ENCODE results near the gene SLC38A8. TPM values are rescaled to one million over a fixed set of nuclear protein-coding genes. Genes with fewer than 3 reads are reported as not detected.

Gene SLC38A8
- total RNA-seq, 1 experiment from 2014 or later, result 0.35 TPM

GRCh38 chr16:83967091-83967490 lies 75.5 kb downstream of the SLC38A8 start:
- Mint-ChIP-seq H3K27me3 (ENCODE audit: low read depth) (peaks cover 13% of the 10 kb centered on the region), H3K4me1 (peaks cover 9 to 34% of the 10 kb centered on the region in 2 experiments), H3K27ac (no peak overlapping the region), H3K4me3 (peak overlapping the region in 1 of 2 experiments; percentile 48; a peak in 2 of 5 replicates), H3K36me3 (ENCODE audit: insufficient read depth in 1 of 3, low read depth in 3 of 3) (no peaks in the 10 kb centered on the region), H3K9me3 (no peaks in the 10 kb centered on the region; a peak in 1 of 5 replicates)
- TF ChIP-seq CTCF (conservative IDR thresholded peaks at IDR 0.05), result no peak
- Histone ChIP-seq H3K9me3 (ENCODE audit: control insufficient read depth, low read depth, low read length) (no peaks in the 10 kb centered on the region), H2AK5ac (ENCODE audit: insufficient read length, low read length) (no peak overlapping the region), H4K5ac (ENCODE audit: insufficient read length, low read depth, low read length) (no peak overlapping the region), H2BK20ac (ENCODE audit: low read depth, low read length, poor library complexity, severe bottlenecking) (no peak overlapping the region), H3K79me1 (ENCODE audit: insufficient read depth, low read depth, low read length, poor library complexity, severe bottlenecking) (no peaks in the 10 kb centered on the region), H3K79me2 (ENCODE audit: insufficient read depth, low read length) (no peaks in the 10 kb centered on the region), H2BK12ac (ENCODE audit: insufficient read length, low read depth, low read length) (no peak overlapping the region), H2AFZ (ENCODE audit: low read length) (no peak overlapping the region), H4K8ac (replicated peaks; ENCODE audit: insufficient read length, low read depth, low read length) (no peak overlapping the region), H2BK5ac (ENCODE audit: insufficient read length, low read length) (no peak overlapping the region), H3K4me1 (ENCODE audit: insufficient read depth, low read length) (no peaks in the 10 kb centered on the region), H3K14ac (ENCODE audit: insufficient read depth, low read length) (no peak overlapping the region), H4K20me1 (ENCODE audit: control insufficient read depth, insufficient read depth, insufficient read length) (peaks cover 3% of the 10 kb centered on the region), H3K23me2 (ENCODE audit: insufficient read length, low read depth, low read length, poor library complexity, severe bottlenecking) (peaks cover 6% of the 10 kb centered on the region), H3K27me3 (ENCODE audit: insufficient read depth, low read length) (peaks cover 2% of the 10 kb centered on the region; the same call in 1 of the 2 replicates), H3K9ac (ENCODE audit: extremely low read depth, insufficient read length, low read length) (no peak overlapping the region), H3K4ac (ENCODE audit: low read depth, low read length) (no peak overlapping the region), H3K27ac (ENCODE audit: insufficient read length, low read depth, low read length) (no peak overlapping the region), H3K18ac (ENCODE audit: insufficient read length, low read depth, low read length) (no peak overlapping the region), H4K91ac (ENCODE audit: insufficient read length, low read depth, low read length) (no peak overlapping the region), H2BK120ac (ENCODE audit: low read depth, low read length, poor library complexity, severe bottlenecking) (no peak overlapping the region), H3K4me2 (ENCODE audit: insufficient read depth, insufficient read length, low read length) (no peak overlapping the region), H3K56ac (ENCODE audit: insufficient read length, low read depth, low read length) (no peak overlapping the region), H3K23ac (ENCODE audit: insufficient read length, low read depth, low read length) (no peak overlapping the region), H2BK15ac (ENCODE audit: low read depth, low read length) (no peak overlapping the region), H3T11ph (ENCODE audit: low read length) (no peak overlapping the region)
- no peak for DNase-seq
- no CpG with 5 or more reads among the region's 2 CpGs for WGBS (ENCODE audit: extremely low coverage, insufficient read length, low lambda C conversion rate)
